Loucy (cell line): ENCODE results near the gene NR2C2AP.

Experiments used
- H2AFZ ChIP-seq: fragments of 200-600 bp; sonication (generic); 2 replicates; pipeline ENCODE4 v1.6.0; 2016; ENCODE audit warnings: antibody characterized with exemption, mild to moderate bottlenecking, low read length, moderate library complexity
- H3F3A ChIP-seq: fragments of 200-600 bp; 2 replicates; pipeline ENCODE4 v1.6.0; 2016; ENCODE audit warnings: antibody characterized with exemption, low read depth, mild to moderate bottlenecking
- H3K27me3 ChIP-seq: fragments of 200-600 bp; sonication (generic); 2 replicates; pipeline ENCODE4 v1.6.1; 2014; ENCODE audit warnings: low read length, mild to moderate bottlenecking; ENCODE audit not compliant: insufficient read depth, poor library complexity, severe bottlenecking
- H3K36me3 ChIP-seq: fragments of 200-600 bp; sonication (generic); 2 replicates; pipeline ENCODE4 v1.6.1; 2016; ENCODE audit warnings: low read length; ENCODE audit not compliant: insufficient read depth
- H3K4me1 ChIP-seq: fragments of 200-600 bp; sonication (generic); 2 replicates; pipeline ENCODE4 v1.5.1; 2014; ENCODE audit warnings: low read length, mild to moderate bottlenecking; ENCODE audit not compliant: insufficient read depth, poor library complexity, severe bottlenecking
- H3K4me2 ChIP-seq: fragments of 200-600 bp; sonication (generic); 2 replicates; pipeline ENCODE4 v1.6.0; 2014; ENCODE audit warnings: antibody characterized with exemption, low read length, low read depth, mild to moderate bottlenecking; ENCODE audit not compliant: poor library complexity, severe bottlenecking
- H3K4me3 ChIP-seq: fragments of 200-600 bp; sonication (generic); 2 replicates; pipeline ENCODE4 v1.5.1; 2014; ENCODE audit warnings: low read length, mild to moderate bottlenecking, mixed read lengths; ENCODE audit not compliant: poor library complexity, severe bottlenecking
- H3K79me2 ChIP-seq: fragments of 200-600 bp; sonication (generic); 2 replicates; pipeline ENCODE4 v1.6.1; 2014; ENCODE audit warnings: low read length; ENCODE audit not compliant: insufficient read depth
- H3K9ac ChIP-seq: fragments of 200-600 bp; sonication (generic); 2 replicates; pipeline ENCODE4 v1.6.0; 2014; ENCODE audit warnings: mild to moderate bottlenecking, low read depth, low read length, moderate library complexity; ENCODE audit not compliant: poor library complexity, severe bottlenecking
- H3K9me2 ChIP-seq: fragments of 200-600 bp; sonication (generic); replicated peaks from 2 replicates; pipeline ENCODE4 v1.6.1; 2016; ENCODE audit warnings: low read depth, low read length, mixed read lengths
- H3K9me3 ChIP-seq: fragments of 200-600 bp; sonication (generic); 2 replicates; pipeline ENCODE4 v1.6.1; 2014; ENCODE audit warnings: mild to moderate bottlenecking, antibody characterized with exemption, low read length, low read depth; ENCODE audit not compliant: insufficient read depth
- H4K20me1 ChIP-seq: fragments of 200-600 bp; sonication (generic); 2 replicates; pipeline ENCODE4 v1.6.0; 2014; ENCODE audit warnings: antibody characterized with exemption, low read length, mild to moderate bottlenecking; ENCODE audit not compliant: insufficient read depth, poor library complexity, severe bottlenecking
- CTCF ChIP-seq: fragments of 200-600 bp; sonication (generic); conservative IDR thresholded peaks from 2 replicates; pipeline ENCODE4 v1.5.1; 2014; ENCODE audit warnings: mild to moderate bottlenecking, antibody characterized with exemption, low read length
- EZH2phosphoT487 ChIP-seq: fragments of 200-600 bp; IDR thresholded peaks from 2 replicates; pipeline ENCODE4 v1.6.1; 2018; ENCODE audit warnings: antibody characterized with exemption, mild to moderate bottlenecking, moderate library complexity, borderline replicate concordance

The NR2C2AP gene

GRCh38 chr19:19151418-19151817 lies 51.8 kb downstream of the NR2C2AP start:
- Histone ChIP-seq H3K4me2 (no peak overlapping the region), H3K4me3 (no peak overlapping the region), H3K27me3 (no peaks in the 10 kb centered on the region), H3K36me3 (no peaks in the 10 kb centered on the region), H3K9me3 (no peaks in the 10 kb centered on the region), H3K4me1 (no peaks in the 10 kb centered on the region), H2AFZ (no peak overlapping the region), H3K9ac (no peak overlapping the region), H3F3A (no peaks in the 10 kb centered on the region), H3K9me2 (no peaks in the 10 kb centered on the region), H3K79me2 (no peaks in the 10 kb centered on the region), H4K20me1 (no peaks in the 10 kb centered on the region)
- TF ChIP-seq CTCF (no peak), EZH2phosphoT487 (no peak)
